Neural cell (in vitro differentiated cells): ENCODE results near the gene COPRS. TPM values are rescaled to one million over a fixed set of nuclear protein-coding genes. Genes with fewer than 3 reads are reported as not detected.

Source experiments
- H2AFZ ChIP-seq: fragments of 200-600, 300-800 bp; sonication (generic), shearing (Covaris generic); 2 replicates; pipeline ENCODE4 v1.6.0; 2014; ENCODE audit warnings: low read depth, mild to moderate bottlenecking, antibody characterized with exemption, low read length, moderate library complexity
- H3F3A ChIP-seq: fragments of 200-600 bp; shearing (Covaris generic); 2 replicates; pipeline ENCODE4 v1.6.1; 2016; ENCODE audit warnings: mild to moderate bottlenecking, moderate library complexity, mixed read lengths, antibody characterized with exemption, low read length; ENCODE audit not compliant: insufficient read depth, poor library complexity, severe bottlenecking
- H3K27ac ChIP-seq: fragments of 200-600, 300-800 bp; sonication (generic), shearing (Covaris generic); 2 replicates; pipeline ENCODE4 v1.5.1; 2014; ENCODE audit warnings: mild to moderate bottlenecking, low read length, moderate library complexity
- H3K27me3 ChIP-seq: fragments of 300-800, 200-600 bp; sonication (generic), shearing (Covaris generic); 2 replicates; pipeline ENCODE4 v1.6.0; 2014; ENCODE audit warnings: mild to moderate bottlenecking, low read depth, low read length, moderate library complexity; ENCODE audit not compliant: insufficient read depth
- H3K36me3 ChIP-seq: fragments of 300-800, 200-600 bp; sonication (generic), shearing (Covaris generic); 2 replicates; pipeline ENCODE4 v1.5.1; 2014; ENCODE audit warnings: mild to moderate bottlenecking, antibody characterized with exemption, low read length, moderate library complexity; ENCODE audit not compliant: insufficient read depth
- H3K4me2 ChIP-seq: fragments of 300-800, 200-600 bp; sonication (generic), shearing (Covaris generic); 2 replicates; pipeline ENCODE4 v1.6.0; 2014; ENCODE audit warnings: mild to moderate bottlenecking, low read length
- H3K4me3 ChIP-seq: fragments of 300-800, 200-600 bp; sonication (generic), shearing (Covaris generic); 2 replicates; pipeline ENCODE4 v1.5.1; 2014; ENCODE audit warnings: mild to moderate bottlenecking, low read length, moderate library complexity
- H3K79me2 ChIP-seq: fragments of 200-600 bp; shearing (Covaris generic); replicated peaks from 2 replicates; pipeline ENCODE4 v1.6.0; 2014; ENCODE audit warnings: mild to moderate bottlenecking, low read length, moderate library complexity; ENCODE audit not compliant: insufficient read depth
- H3K9ac ChIP-seq: fragments of 300-800, 200-600 bp; sonication (generic), shearing (Covaris generic); 2 replicates; pipeline ENCODE4 v1.6.1; 2016; ENCODE audit warnings: mild to moderate bottlenecking, low read length, mixed read lengths
- H3K9me2 ChIP-seq: fragments of 200-600 bp; shearing (Covaris generic); 2 replicates; pipeline ENCODE4 v1.6.1; 2016; ENCODE audit warnings: mild to moderate bottlenecking, low read length, mixed read lengths; ENCODE audit not compliant: insufficient read depth
- H3K9me3 ChIP-seq: fragments of 200-600, 300-800 bp; sonication (generic), shearing (Covaris generic); 2 replicates; pipeline ENCODE4 v1.6.1; 2016; ENCODE audit warnings: mild to moderate bottlenecking, mixed run types, low read length, moderate library complexity, mixed read lengths
- H4K20me1 ChIP-seq: fragments of 200-600 bp; shearing (Covaris generic); 2 replicates; pipeline ENCODE4 v1.6.1; 2016; ENCODE audit warnings: mild to moderate bottlenecking, mixed run types; ENCODE audit not compliant: insufficient read depth
- CTCF ChIP-seq: fragments of 450-650 bp; IDR thresholded peaks from 2 replicates; pipeline ENCODE4 v1.5.1; 2014; ENCODE audit warnings: antibody characterized with exemption, mild to moderate bottlenecking, moderate library complexity; ENCODE audit not compliant: poor library complexity, severe bottlenecking
- EZH2 ChIP-seq: fragments of 200-600, 300-800 bp; shearing (Covaris generic), sonication (generic); IDR thresholded peaks from 2 replicates; pipeline ENCODE4 v1.6.1; 2014; ENCODE audit warnings: antibody characterized with exemption, low read length, borderline replicate concordance, mild to moderate bottlenecking; ENCODE audit not compliant: insufficient read depth, poor library complexity, severe bottlenecking
- MXI1 ChIP-seq: fragments of 450-650 bp; conservative IDR thresholded peaks from 2 replicates; pipeline ENCODE4 v1.6.1; 2014; ENCODE audit warnings: antibody characterized with exemption, mild to moderate bottlenecking; ENCODE audit not compliant: poor library complexity, severe bottlenecking
- POLR2AphosphoS5 ChIP-seq: IDR thresholded peaks from 2 replicates; pipeline ENCODE4 v1.6.1; 2012
- RAD21 ChIP-seq: fragments of 450-650 bp; conservative IDR thresholded peaks from 2 replicates; pipeline ENCODE4 v1.6.1; 2014; ENCODE audit warnings: antibody characterized with exemption, mild to moderate bottlenecking, moderate library complexity
- REST ChIP-seq: IDR thresholded peaks from 2 replicates; pipeline ENCODE4 v1.6.1; 2012; ENCODE audit warnings: borderline replicate concordance
- SMC3 ChIP-seq: fragments of 450-650 bp; conservative IDR thresholded peaks from 2 replicates; pipeline ENCODE4 v1.6.1; 2014; ENCODE audit warnings: antibody characterized with exemption, mild to moderate bottlenecking, moderate library complexity; ENCODE audit not compliant: poor library complexity
- TAF1 ChIP-seq: IDR thresholded peaks from 2 replicates; pipeline ENCODE4 v1.6.1; 2012; ENCODE audit warnings: low read depth
- polyA plus RNA-seq: library from polyadenylated mRNA; depleted of rRNA; stranded (reverse); fragments of >200 nt; gene quantifications from 2 replicates; pipeline ENCODE4 v1.2.3, GENCODE V29; 2014

COPRS gene
- polyA plus RNA-seq, 1 donor from 2014 or later, result 67.9 TPM

- no peaks in the 10 kb centered on the region for H3K9me3 ChIP-seq
- H3K4me2 ChIP-seq, result no peak overlapping the region
- no peaks in the 10 kb centered on the region for H3K36me3 ChIP-seq
- no peaks in the 10 kb centered on the region for H3F3A ChIP-seq
- no peak overlapping the region for H3K27ac ChIP-seq
- no peak for TF ChIP-seq SMC3
- no peak for TF ChIP-seq TAF1
- TF ChIP-seq EZH2, result no peak
- TF ChIP-seq RAD21, result no peak
- no peak for TF ChIP-seq CTCF
- TF ChIP-seq MXI1, result no peak
- TF ChIP-seq POLR2AphosphoS5, result no peak
- no peaks in the 10 kb centered on the region for H3K9me2 ChIP-seq
- H4K20me1 ChIP-seq, result no peaks in the 10 kb centered on the region
- H3K27me3 ChIP-seq, result no peaks in the 10 kb centered on the region
- H3K79me2 ChIP-seq, result no peaks in the 10 kb centered on the region
- H3K4me3 ChIP-seq, result no peak overlapping the region
- no peak overlapping the region for H2AFZ ChIP-seq
- H3K9ac ChIP-seq, result no peak overlapping the region
These were observed 50.5 kb downstream of the COPRS start for GRCh38 chr17:31808521-31809050.

- H3K79me2 ChIP-seq, result no peaks in the 10 kb centered on the region
- TF ChIP-seq TAF1 (no peak), POLR2AphosphoS5 (no peak), REST (no peak)
- H3K9me2 ChIP-seq, result no peaks in the 10 kb centered on the region
- no peaks in the 10 kb centered on the region for H4K20me1 ChIP-seq
- no peaks in the 10 kb centered on the region for H3K9me3 ChIP-seq
- no peaks in the 10 kb centered on the region for H3K27me3 ChIP-seq
- H3K36me3 ChIP-seq, result no peaks in the 10 kb centered on the region
- H3K9ac ChIP-seq, result no peak overlapping the region
- H3F3A ChIP-seq, result no peaks in the 10 kb centered on the region
- no peak overlapping the region for H3K4me2 ChIP-seq
- no peak overlapping the region for H2AFZ ChIP-seq
- H3K4me3 ChIP-seq, result no peak overlapping the region
- H3K27ac ChIP-seq, result no peak overlapping the region
These were observed 51.2 kb downstream of the COPRS start for GRCh38 chr17:31807846-31808245.

- no peak overlapping the region for H3K9ac ChIP-seq
- H3K9me3 ChIP-seq, result no peaks in the 10 kb centered on the region
- H3K27me3 ChIP-seq, result no peaks in the 10 kb centered on the region
- no peak overlapping the region for H3K4me2 ChIP-seq
- no peaks in the 10 kb centered on the region for H4K20me1 ChIP-seq
- no peak for TF ChIP-seq POLR2AphosphoS5
- no peak for TF ChIP-seq EZH2
- no peaks in the 10 kb centered on the region for H3K79me2 ChIP-seq
- H3F3A ChIP-seq, result no peaks in the 10 kb centered on the region
- no peak overlapping the region for H3K4me3 ChIP-seq
- H3K9me2 ChIP-seq, result no peaks in the 10 kb centered on the region
- H2AFZ ChIP-seq, result no peak overlapping the region
- no peak overlapping the region for H3K27ac ChIP-seq
- H3K36me3 ChIP-seq, result no peaks in the 10 kb centered on the region
These were observed 52.1 kb downstream of the COPRS start for GRCh38 chr17:31806921-31807320.
